Left colon (tissue), 2 donors: Measurements from ENCODE around the gene LBHD2. TPM values are rescaled to one million over a fixed set of nuclear protein-coding genes. Genes with fewer than 3 reads are reported as not detected.

Source experiments
- ATAC-seq: fragments of 200-7000 bp; cut with Tn5 transposase; one replicate; pipeline ENCODE4 v1.9.1; 2020; ENCODE audit warnings: mild to moderate bottlenecking, moderate library complexity
- DNase-seq, 2 donors: peaks; one replicate each; pipeline ENCODE4 v3.0.0-alpha.2; 2020
- intact Hi-C, 2 donors: fragments of 100-400 bp; cut with DNase I in 1 of 2; cut with micrococcal nuclease in 1 of 2; formaldehyde crosslinking; loops; one replicate each; pipeline versions ENCODE4 v1.11.2 to v1.14.0; 2022; cut with DNase I, micrococcal nuclease
- total RNA-seq, 2 donors: library from RNA; stranded (reverse); fragmentation: NEBNext Ultra II Directional; extraction: Animal tissue kit (Norgen Biotek cat#: 25700); gene quantifications; one replicate each; pipeline ENCODE4 v1.2.1, GENCODE V29; 2021
- donor health status: DM: no; HTN: no; CAD: no.
- donor health status: DM: yes; HTN: yes; CAD: no.

Gene LBHD2
- total RNA-seq, 2 donors from 2014 or later = not detected

GRCh38 chr14:103066399-103066798 lies 17.6 kb upstream of the LBHD2 start:
- DNase-seq (peak in 1 of 2 donors; percentile 37), ATAC-seq (no peak)
- intact Hi-C loops = no loop called here

DNA sequence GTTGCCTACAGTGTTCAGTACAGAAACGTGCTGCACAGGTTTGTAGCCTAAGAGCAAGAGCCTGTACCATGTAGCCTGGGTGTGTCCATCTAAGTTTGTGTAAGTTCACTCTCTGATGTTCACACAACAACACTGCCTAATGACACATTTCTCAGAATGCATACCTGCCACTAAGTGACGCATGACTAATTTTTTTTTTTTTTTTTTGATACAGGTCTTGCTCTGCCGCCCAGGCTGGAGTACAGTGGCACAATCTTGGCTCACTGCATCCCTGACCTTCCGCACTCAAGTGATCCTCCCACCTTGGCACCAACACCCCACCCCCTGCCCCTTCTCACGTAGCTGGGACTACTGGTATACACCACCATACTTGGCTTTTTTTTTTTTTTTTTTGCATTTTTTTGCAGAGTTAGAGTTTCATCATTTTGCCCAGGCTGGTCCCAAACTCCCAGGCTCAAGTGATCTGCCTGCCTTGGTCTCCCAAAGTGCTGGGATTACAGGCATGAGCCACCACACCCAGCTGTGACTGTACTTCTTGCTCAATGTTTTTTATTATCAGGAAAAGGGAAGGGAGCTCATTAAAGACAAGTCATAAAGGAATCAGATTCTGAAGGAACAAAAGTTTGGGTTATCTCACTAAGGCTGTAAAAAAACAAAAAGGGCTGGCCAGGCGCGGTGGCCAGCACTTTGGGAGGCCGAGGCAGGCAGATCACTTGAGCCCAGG lies 16.6 kb upstream of the LBHD2 start:
- intact Hi-C loops = no loop called here
- ATAC-seq = peak; percentile 74
- peak in 1 of 2 donors; percentile 67 for DNase-seq

DNA sequence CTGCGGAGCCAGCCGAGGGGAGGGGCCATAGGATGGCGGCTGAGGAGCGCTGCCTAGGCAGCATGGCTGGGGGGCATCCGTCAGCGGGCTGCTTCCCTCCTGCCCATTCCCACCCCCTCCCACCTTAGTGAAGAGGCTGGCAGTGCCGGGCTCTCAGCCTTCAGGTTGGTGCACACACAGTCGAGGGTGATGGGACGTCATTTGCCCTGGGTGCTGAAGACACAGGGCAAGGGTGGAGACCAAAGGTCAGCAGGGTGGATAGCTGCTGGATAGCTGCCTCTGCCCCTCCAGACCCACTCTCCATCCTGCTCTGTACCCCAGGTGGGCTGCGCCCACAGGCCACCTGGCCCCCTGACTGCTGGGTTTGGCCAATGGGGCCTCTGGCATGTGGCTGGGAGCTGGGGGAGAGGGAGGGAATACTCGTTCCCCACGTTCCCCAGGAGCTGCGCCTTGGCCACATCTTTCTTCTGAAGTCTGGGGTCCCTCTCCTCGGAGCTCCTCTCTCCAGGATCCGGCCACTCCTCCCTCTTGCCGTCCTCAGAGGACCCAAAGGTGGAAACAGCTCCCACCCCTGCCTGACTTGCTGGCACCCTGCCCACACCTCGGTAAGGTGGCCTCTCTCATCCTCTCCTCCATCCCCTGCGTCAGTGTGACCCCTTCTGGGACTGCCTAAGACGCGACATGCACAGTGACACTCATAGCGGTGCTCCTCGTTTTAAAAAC lies 15.5 kb upstream of the LBHD2 start:
- intact Hi-C loops = no loop called here
- DNase-seq (peak in 1 of 2 donors; percentile 33), ATAC-seq (peak; percentile 10)

GRCh38 chr14:103070263-103070885 lies 13.6 kb upstream of the LBHD2 start:
- intact Hi-C loops = no loop called here
- DNase-seq (no peak), ATAC-seq (no peak)

- ATAC-seq (peak; percentile 30), DNase-seq (peak in 1 of 2 donors; percentile 53)
- intact Hi-C loops = no loop called here
Observed at GRCh38 chr14:103070971-103071542, 13.0 kb upstream of the LBHD2 start.

DNA sequence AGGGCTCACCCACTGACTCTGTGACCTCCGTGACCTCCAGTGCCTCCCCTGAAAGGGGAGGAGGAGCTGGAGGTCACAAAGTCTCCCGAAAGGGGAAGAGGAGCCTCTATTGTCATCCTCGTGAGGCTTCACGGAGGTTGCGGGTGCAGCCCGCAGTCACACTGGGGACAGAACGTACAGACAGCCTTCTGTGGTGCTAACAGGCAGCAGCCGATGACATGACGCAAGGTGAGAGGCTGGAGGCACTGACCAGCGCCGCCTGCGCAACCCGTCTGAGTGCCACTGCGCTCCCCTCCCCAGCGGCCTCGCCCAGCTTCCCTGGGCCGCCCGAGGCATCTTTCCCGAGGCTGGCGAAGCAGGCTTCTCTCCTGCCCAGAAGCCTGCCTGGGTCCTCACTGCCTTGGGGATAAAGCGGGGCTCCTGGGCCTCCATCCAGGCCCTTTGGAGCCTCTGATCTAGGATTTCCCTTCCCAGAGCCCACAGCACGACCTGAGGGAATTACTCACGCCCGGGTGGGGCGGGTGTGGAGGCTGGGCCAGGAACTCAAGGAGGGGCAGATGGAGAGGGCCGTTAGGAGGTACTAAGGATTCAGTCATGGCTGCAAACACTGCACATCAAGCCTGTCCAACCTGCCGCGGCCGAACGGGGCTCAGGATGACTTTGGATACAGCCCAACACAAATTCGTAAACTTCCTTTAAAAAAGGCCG lies 12.3 kb upstream of the LBHD2 start:
- DNase-seq (peak in 1 of 2 donors; percentile 46), ATAC-seq (peak; percentile 15)
- intact Hi-C loops = no loop called here

DNA sequence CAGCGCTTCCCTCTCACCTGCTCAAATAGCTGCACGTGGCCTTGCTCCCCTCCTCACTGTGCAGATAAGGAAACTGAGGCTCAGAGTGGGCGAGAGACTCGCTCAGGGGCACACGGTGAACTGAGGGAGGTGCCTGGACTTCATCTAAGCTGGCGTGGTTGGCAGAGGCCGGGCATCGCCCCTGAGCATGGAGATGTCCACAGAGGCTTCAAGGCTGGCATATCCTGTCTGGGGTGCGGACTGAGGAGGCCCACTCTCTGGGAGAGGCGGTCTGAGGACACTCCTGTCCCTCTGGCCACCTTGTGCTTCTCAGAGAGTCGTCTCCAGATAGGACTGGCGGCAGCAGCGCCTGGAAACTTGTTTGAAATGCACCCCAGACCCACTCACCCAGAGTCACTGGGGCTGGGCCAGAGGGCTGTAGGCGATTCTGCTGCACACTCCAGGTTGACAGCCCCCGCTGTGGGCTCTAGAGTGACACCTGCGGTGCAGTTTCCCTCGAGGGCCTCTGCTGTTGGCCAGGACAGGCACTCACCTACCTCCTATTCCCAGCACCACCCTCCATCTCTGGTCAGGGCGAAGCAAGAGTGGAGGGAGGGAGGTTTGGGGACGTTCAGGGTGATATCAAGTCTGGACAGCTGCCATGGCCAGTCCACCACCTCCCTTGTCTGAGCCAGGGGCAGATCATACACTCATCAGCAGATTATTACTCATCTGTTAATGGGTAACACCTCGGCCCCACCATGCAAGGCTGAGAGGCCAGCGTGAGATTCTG lies 11.2 kb upstream of the LBHD2 start:
- intact Hi-C loops = no loop called here
- ATAC-seq = no peak
- DNase-seq = peak in 1 of 2 donors; percentile 35

DNA sequence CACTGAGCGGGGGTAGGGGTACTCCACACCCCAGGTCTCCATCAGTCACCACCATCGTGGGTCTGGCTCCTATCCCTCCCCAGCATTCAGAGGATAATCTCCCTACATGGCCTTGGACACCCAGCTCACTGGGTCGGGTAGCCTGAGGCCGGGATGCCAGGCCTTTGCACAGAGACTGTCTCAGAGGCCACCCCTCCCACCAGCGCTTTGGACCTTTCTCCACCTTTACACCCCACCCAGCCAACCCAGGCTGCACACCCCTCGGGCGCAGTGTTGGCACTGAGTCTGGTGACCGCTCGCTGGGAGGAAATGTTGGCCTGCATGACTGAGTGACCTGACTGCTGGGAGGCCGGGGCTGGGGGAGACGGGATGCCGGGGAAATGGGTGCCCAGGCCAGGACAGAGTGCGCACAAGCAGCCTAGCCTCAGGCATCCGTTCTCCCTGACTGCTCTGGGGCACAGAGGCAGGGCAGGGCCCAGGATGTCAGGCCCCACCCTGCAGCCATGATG lies 10.6 kb upstream of the LBHD2 start:
- intact Hi-C loops = no loop called here
- ATAC-seq (no peak), DNase-seq (peak in 1 of 2 donors; percentile 8)

- DNase-seq = peak; percentile 12 to 28
- intact Hi-C loops = no loop called here
- ATAC-seq = no peak
Observed at GRCh38 chr14:103073876-103074728, 9.9 kb upstream of the LBHD2 start.

GRCh38 chr14:103074729-103075367 lies 9.2 kb upstream of the LBHD2 start:
- DNase-seq (peak; percentile 78 to 85), ATAC-seq (peak; percentile 44)
- intact Hi-C loops = loop anchor here in 1 of 2 donors (5.0 kb wide), 1 partner anchor 217 kb away; no protein-coding TSS in a partner anchor

DNA sequence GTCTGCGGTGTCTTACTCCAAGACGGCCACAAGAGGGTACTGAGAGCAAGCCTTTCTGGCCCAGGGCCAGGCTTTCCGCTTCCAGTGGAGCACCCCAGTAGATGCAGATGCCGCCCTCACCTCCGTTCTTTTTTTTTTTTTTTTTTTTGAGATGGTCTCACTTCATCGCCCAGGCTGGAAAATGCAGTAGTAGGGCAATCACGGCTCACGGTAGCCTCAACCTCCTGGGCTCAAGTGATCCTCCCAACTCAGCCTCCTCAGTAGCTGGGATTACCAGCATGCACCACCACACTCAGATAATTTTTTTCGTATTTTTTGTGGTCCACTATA lies 5.6 kb upstream of the LBHD2 start:
- DNase-seq (peak in 1 of 2 donors; percentile 87), ATAC-seq (peak; percentile 59)
- intact Hi-C loops = loop anchor here in 1 of 2 donors (5.0 kb wide), 1 partner anchor 214 kb away; no protein-coding TSS in a partner anchor

GRCh38 chr14:103078860-103079587 lies 5.0 kb upstream of the LBHD2 start:
- ATAC-seq (no peak), DNase-seq (no peak)
- intact Hi-C loops = loop anchor here in 1 of 2 donors (5.0 kb wide), 1 partner anchor 213 kb away; no protein-coding TSS in a partner anchor

DNA sequence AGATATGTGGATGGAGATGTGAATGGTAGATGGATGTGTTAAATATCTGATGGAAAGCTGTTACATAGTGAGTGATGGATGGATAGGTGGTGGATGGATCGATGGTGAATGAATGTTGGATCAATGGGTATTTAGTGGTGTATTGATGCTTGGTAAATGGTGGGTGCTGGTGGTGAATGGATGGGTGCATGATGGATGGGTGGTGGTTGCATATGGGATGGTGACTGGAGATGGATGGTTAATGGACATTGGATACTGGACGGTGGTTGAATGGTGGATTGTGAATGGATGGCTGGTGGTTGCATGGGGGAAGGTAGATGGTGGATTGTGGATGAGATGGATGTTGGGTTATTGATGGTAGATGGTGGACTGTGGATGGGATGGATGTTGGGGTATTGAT lies 2.1 kb upstream of the LBHD2 start:
- DNase-seq (no peak), ATAC-seq (no peak)
- intact Hi-C loops = no loop called here

DNA sequence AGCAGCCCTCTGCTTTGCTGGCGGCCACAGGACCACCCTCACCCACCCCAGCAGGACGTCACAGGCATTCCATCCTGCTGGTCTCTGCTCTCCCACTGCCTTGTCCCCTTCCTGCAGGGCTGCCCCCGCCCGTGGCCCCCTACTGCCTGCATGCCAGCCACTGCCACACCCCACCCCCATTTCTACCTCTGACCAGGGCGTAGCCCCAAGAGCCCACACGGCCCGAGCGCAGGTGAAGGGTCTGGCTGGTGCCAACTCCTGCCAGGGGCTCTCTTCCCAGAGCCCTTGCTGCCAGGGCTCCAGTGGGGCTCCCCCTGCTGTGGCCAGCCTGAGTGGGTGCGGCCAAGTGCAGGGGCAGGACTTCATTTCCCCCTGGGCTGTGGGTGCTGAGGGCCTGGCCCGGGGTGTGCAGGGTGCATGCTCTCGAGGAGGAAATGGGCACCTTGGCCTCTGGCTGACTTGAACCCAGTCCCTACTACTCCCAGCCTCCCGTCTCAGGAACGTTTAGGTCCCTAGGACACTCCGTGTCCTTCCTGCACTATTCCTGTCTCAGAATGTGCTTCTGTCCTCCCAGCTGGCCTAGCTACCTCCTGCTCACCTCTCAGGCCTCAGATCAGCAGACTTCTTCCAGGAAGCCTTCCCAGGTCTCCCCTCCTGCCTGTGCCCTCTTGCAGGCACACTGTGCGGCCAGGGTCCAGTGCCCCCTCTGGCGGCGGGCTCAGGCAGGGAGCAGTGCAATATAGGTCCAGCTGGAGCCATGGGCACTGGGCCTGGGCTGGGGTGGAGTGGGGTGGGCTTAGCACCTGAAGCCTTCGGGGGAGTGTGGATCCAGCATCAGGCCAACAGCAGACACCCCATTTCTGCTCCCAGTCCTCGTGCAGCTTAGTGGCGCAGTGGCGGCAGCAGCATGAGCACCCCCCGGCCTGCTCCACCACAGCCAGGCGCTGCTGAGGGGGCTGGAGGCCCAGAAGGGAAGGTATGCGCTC lies 1.4 kb downstream of the LBHD2 start:
- intact Hi-C loops = no loop called here
- DNase-seq (no peak), ATAC-seq (peak; percentile 9)
